Adrenal gland (tissue), 12 donors: ENCODE data around the gene GAL. TPM values are rescaled to one million over a fixed set of nuclear protein-coding genes. Genes with fewer than 3 reads are reported as not detected.

Experiments used
- DNase-seq, 7 donors: peaks; one replicate each; pipeline ENCODE4 v3.0.0-alpha.2; 2019 to 2020
- H3K27ac ChIP-seq, 5 donors: fragments of 200-600 bp; sonication (generic) in 4 of 5; 1 replicate in 3 of 5; 2 replicates in 2 of 5; pipeline versions ENCODE4 v1.5.1 to v1.8.0; 2016 to 2020; ENCODE audit warnings: mild to moderate bottlenecking in 1 of 5
- H3K27me3 ChIP-seq: fragments of 200-600 bp; 2 replicates; pipeline ENCODE4 v1.8.0; 2021
- H3K36me3 ChIP-seq, 2 donors: fragments of 200-600 bp; replicated peaks in 1 of 2; 1 replicate in 1 of 2; 2 replicates in 1 of 2; pipeline versions ENCODE4 v1.5.1 to v1.8.0; 2018 to 2022
- H3K4me1 ChIP-seq, 2 donors: fragments of 200-600 bp; replicated peaks in 1 of 2; 1 replicate in 1 of 2; 2 replicates in 1 of 2; pipeline versions ENCODE4 v1.5.1 to v1.8.0; 2018 to 2021
- H3K4me3 ChIP-seq, 4 donors: fragments of 200-600 bp; sonication (generic) in 3 of 4; one replicate each; pipeline ENCODE4 v1.5.1; 2016 to 2018
- H3K9me3 ChIP-seq, 3 donors: fragments of 200-600 bp; sonication (generic) in 1 of 3; replicated peaks in 1 of 3; 1 replicate in 2 of 3; 2 replicates in 1 of 3; pipeline versions ENCODE4 v1.5.1 to v1.8.0; 2016 to 2021
- CTCF ChIP-seq, 6 experiments: fragments of 450-650 bp in 4 of 6; fragments of 200-600 bp in 2 of 6; sonication (generic) in 1 of 6; IDR thresholded peaks; 1 replicate in 5 of 6; 2 replicates in 1 of 6; pipeline versions ENCODE4 v1.5.1 to v1.8.0; 2016 to 2021; ENCODE audit warnings: antibody characterized with exemption in 6 of 6, mild to moderate bottlenecking in 2 of 6, moderate library complexity in 1 of 6
- POLR2A ChIP-seq, 2 donors: fragments of 450-650 bp; IDR thresholded peaks; one replicate each; pipeline ENCODE4 v1.6.1; 2017; ENCODE audit warnings: antibody characterized with exemption in 2 of 2, mild to moderate bottlenecking in 2 of 2, moderate library complexity in 1 of 2
- WGBS, 4 donors: extraction: QIAGEN DNeasy Blood & Tissue Kit in 2 of 4; methylation state at CpG; one replicate each; pipeline versions ENCODE4 v1.1.5 to v1.1.7; 2013 to 2017; 5-methylcytosine and 5-hydroxymethylcytosine counted together
- intact Hi-C, 2 donors: fragments of 100-400 bp; cut with DNase I; formaldehyde crosslinking; loops; one replicate each; pipeline versions ENCODE4 v1.14.1 to v1.15.0; 2022 to 2023
- polyA plus RNA-seq, 3 donors: library from polyadenylated mRNA; stranded (reverse); fragments of 200-250 nt in 2 of 3; fragments of 350-450 nt in 1 of 3; fragmentation: Illumina TruSeq in 1 of 3; extraction: RNeasy Lipid Tissue Mini Kit (QIAGEN cat#74804) in 1 of 3; gene quantifications; one replicate each; pipeline ENCODE4 v1.2.3, GENCODE V29; 2013 to 2014
- total RNA-seq, 9 donors: library from RNA; depleted of rRNA in 4 of 9; stranded (reverse); fragments of >200 nt in 4 of 9; fragments of 120-200 nt in 1 of 9; fragmentation: NEBNext Ultra II Directional in 1 of 9; extraction: Animal tissue kit (Norgen Biotek cat#: 25700) in 1 of 9; gene quantifications; one replicate each; pipeline versions ENCODE4 v1.1.0 to v1.2.4, GENCODE V29; 2013 to 2023
- donor health status: healthy with polysubstance abuse.
- donor health status: Bipolar disorder and iron deficiency.
- donor health status: DM: yes; HTN: yes; CAD: no.
- donor health status: DM: no; HTN: no; CAD: no.
- donor health status: DM: no; HTN: no; CAD: no.
- donor health status: DM: yes; HTN: yes; CAD: no.

Gene GAL
- total and polyA plus RNA-seq, 12 donors: 0.36 to 1.8 (median 0.70) TPM; not detected in 6

- Histone ChIP-seq H3K27me3 (peaks cover 14% of the 10 kb centered on the region), H3K9me3 (no peaks in the 10 kb centered on the region), H3K4me3 (no peak overlapping the region), H3K4me1 (peaks cover 0 to 4% of the 10 kb centered on the region in 2 donors), H3K36me3 (no peaks in the 10 kb centered on the region), H3K27ac (no peak overlapping the region)
- no peak for DNase-seq
- intact Hi-C loops: no loop called here
- TF ChIP-seq POLR2A (IDR thresholded peaks at IDR 0.05) (no peak), CTCF (IDR thresholded peaks at IDR 0.05) (no peak)
- WGBS, 4 donors: 86 to 92% (median 90%) methylated on average over 2 to 11 of the region's 11 CpGs
Measured at GRCh38 chr11:68657021-68657780, 27.1 kb upstream of the GAL start.

GRCh38 chr11:68658097-68658496, 26.2 kb upstream of the GAL start:
- Histone ChIP-seq H3K27ac (no peak overlapping the region), H3K36me3 (no peaks in the 10 kb centered on the region), H3K4me1 (peaks cover 0 to 4% of the 10 kb centered on the region in 2 donors), H3K27me3 (peaks cover 10% of the 10 kb centered on the region), H3K9me3 (no peaks in the 10 kb centered on the region), H3K4me3 (no peak overlapping the region)
- TF ChIP-seq CTCF (IDR thresholded peaks at IDR 0.05) (no peak), POLR2A (IDR thresholded peaks at IDR 0.05) (no peak)
- no peak for DNase-seq
- 92 to 96% (median 95%) methylated on average over 6 to 8 of the region's 8 CpGs for WGBS, 4 donors
- intact Hi-C loops: no loop called here

- peaks cover 0 to 4% of the 10 kb centered on the region in 2 donors for H3K4me1 ChIP-seq
- intact Hi-C loops: no loop called here
- H3K27ac ChIP-seq: no peak overlapping the region
- no peaks in the 10 kb centered on the region for H3K9me3 ChIP-seq
- H3K36me3 ChIP-seq: no peaks in the 10 kb centered on the region
- TF ChIP-seq CTCF (IDR thresholded peaks at IDR 0.05) (no peak), POLR2A (IDR thresholded peaks at IDR 0.05) (no peak)
- 79 to 86% (median 84%) methylated on average over 13 of the region's 13 CpGs for WGBS, 4 donors
- no peak for DNase-seq
- peaks cover 5% of the 10 kb centered on the region for H3K27me3 ChIP-seq
- H3K4me3 ChIP-seq: no peak overlapping the region
Measured at GRCh38 chr11:68658661-68659060, 25.7 kb upstream of the GAL start.

- Histone ChIP-seq H3K4me1 (peaks cover 0 to 4% of the 10 kb centered on the region in 2 donors), H3K36me3 (no peaks in the 10 kb centered on the region), H3K4me3 (no peak overlapping the region), H3K9me3 (no peaks in the 10 kb centered on the region), H3K27ac (peak overlapping the region in 1 of 5 donors; percentile 39), H3K27me3 (peaks cover 4% of the 10 kb centered on the region)
- no peak for TF ChIP-seq CTCF (IDR thresholded peaks at IDR 0.05)
- no peak for TF ChIP-seq POLR2A (IDR thresholded peaks at IDR 0.05)
- DNase-seq: peak; percentile 46 to 89 (median 80)
- intact Hi-C loops: no loop called here
- 46 to 55% (median 50%) methylated on average over 21 to 22 of the region's 22 CpGs for WGBS, 4 donors
Measured at GRCh38 chr11:68659158-68659921, 25.0 kb upstream of the GAL start.
